NB4 (cell line): ENCODE results near the gene DLX5.
"Not testable (repeated sequence)": the region's sequence is repeated elsewhere in the genome, so short reads cannot be mapped to it uniquely, and the experiment has no call there.

Experiments
- DNase-seq: peaks from one replicate; pipeline ENCODE4 v3.0.0; 2010; ENCODE audit warnings: low read depth
- H3K4me3 ChIP-seq: one replicate; pipeline ENCODE4 v1.5.1; 2011; ENCODE audit warnings: mild to moderate bottlenecking, low read depth, low read length, moderate library complexity
- CTCF ChIP-seq: IDR thresholded peaks from one replicate; pipeline ENCODE4 v1.5.1; 2012; ENCODE audit warnings: low read depth, low read length
- MAX ChIP-seq: IDR thresholded peaks from 2 replicates; pipeline ENCODE4 v1.6.1; 2011; ENCODE audit warnings: low read depth, low read length
- MYC ChIP-seq: IDR thresholded peaks from 2 replicates; pipeline ENCODE4 v1.6.1; 2011; ENCODE audit warnings: low read depth, low read length
- POLR2A ChIP-seq: IDR thresholded peaks from 2 replicates; pipeline ENCODE4 v1.6.1; 2011; ENCODE audit warnings: mild to moderate bottlenecking; ENCODE audit not compliant: insufficient read length; ENCODE audit errors: extremely low read depth

The DLX5 gene

GRCh38 chr7:97024209-97025129 is at the start of gene DLX5:
Gene DLX5, minus strand, starts transcription at chr7:97024831. Its CDS starts 208 bp downstream, at chr7:97024623.
- H3K4me3 ChIP-seq, result no peak within 1 kb of the TSS
- DNase-seq, result no peak
- no peak for TF ChIP-seq MAX
- no peak for TF ChIP-seq CTCF
- TF ChIP-seq MYC, result no peak

GRCh38 chr7:97072025-97072424 is 47.4 kb upstream of the DLX5 start:
- not testable (repeated sequence) for H3K4me3 ChIP-seq, DNase-seq

GRCh38 chr7:97064972-97065587 is 40.4 kb upstream of the DLX5 start:
- peak; percentile 70 for DNase-seq
- TF ChIP-seq CTCF (peak; percentile 89), MYC (no peak)
- no peak overlapping the region for H3K4me3 ChIP-seq

- no peak for TF ChIP-seq MYC
- no peak for TF ChIP-seq CTCF
- TF ChIP-seq POLR2A, result no peak
- TF ChIP-seq MAX, result no peak
- H3K4me3 ChIP-seq, result no peak overlapping the region
- no peak for DNase-seq
These were observed 39.4 kb upstream of the DLX5 start for GRCh38 chr7:97064020-97064419.

GRCh38 chr7:97043281-97043680 is 18.6 kb upstream of the DLX5 start:
- TF ChIP-seq POLR2A (no peak), MYC (no peak), CTCF (no peak), MAX (no peak)
- no peak for DNase-seq
- H3K4me3 ChIP-seq, result no peak overlapping the region

GRCh38 chr7:97039374-97040065 is 14.9 kb upstream of the DLX5 start:
- H3K4me3 ChIP-seq, result no peak overlapping the region
- no peak for TF ChIP-seq CTCF
- no peak for TF ChIP-seq MYC
- no peak for DNase-seq

- not testable (repeated sequence) for H3K4me3 ChIP-seq, DNase-seq
These were observed 9.7 kb upstream of the DLX5 start for GRCh38 chr7:97034213-97034852.
